Transverse colon (tissue), 4 donors: ENCODE results near the gene IMMP1L. TPM values are rescaled to one million over a fixed set of nuclear protein-coding genes. Genes with fewer than 3 reads are reported as not detected.

Experiments used
- DNase-seq: peaks from one replicate; pipeline ENCODE4 v3.0.0-alpha.2; 2019
- H3K27ac ChIP-seq, 4 donors: fragments of 200-600 bp; sonication (generic); 2 replicates each; pipeline ENCODE4 v1.5.1; 2016 to 2018; ENCODE audit warnings: inconsistent platforms in 4 of 4
- H3K27me3 ChIP-seq: fragments of 200-600 bp; sonication (generic); 2 replicates; pipeline ENCODE4 v1.5.1; 2017; ENCODE audit warnings: inconsistent platforms
- H3K36me3 ChIP-seq, 4 donors: fragments of 200-600 bp; sonication (generic); 2 replicates each; pipeline ENCODE4 v1.5.1; 2017 to 2019; ENCODE audit warnings: inconsistent platforms in 4 of 4
- H3K4me1 ChIP-seq, 4 donors: fragments of 200-600 bp; sonication (generic); 2 replicates each; pipeline ENCODE4 v1.5.1; 2017 to 2020; ENCODE audit warnings: inconsistent platforms in 4 of 4
- H3K4me3 ChIP-seq, 4 donors: fragments of 200-600 bp; sonication (generic); 1 replicate in 1 of 4; 2 replicates in 3 of 4; pipeline versions ENCODE4 v1.5.1 to v1.6.1; 2017 to 2019; ENCODE audit warnings: inconsistent platforms in 4 of 4
- H3K9me3 ChIP-seq, 2 donors: fragments of 200-600 bp; sonication (generic); 2 replicates each; pipeline ENCODE4 v1.5.1; 2017 to 2019; ENCODE audit warnings: inconsistent platforms in 2 of 2
- EP300 ChIP-seq: sonication (generic); formaldehyde crosslinking; IDR thresholded peaks from one replicate; pipeline ENCODE4 v1.6.1; 2017; ENCODE audit warnings: antibody characterized with exemption, low read depth
- POLR2A ChIP-seq: fragments of 450-650 bp; IDR thresholded peaks from one replicate; pipeline ENCODE4 v1.6.1; 2016; ENCODE audit warnings: antibody characterized with exemption, mild to moderate bottlenecking, moderate library complexity
- POLR2AphosphoS5 ChIP-seq, 3 donors: sonication (generic); formaldehyde crosslinking; IDR thresholded peaks; one replicate each; pipeline ENCODE4 v1.6.1; 2016; ENCODE audit warnings: antibody characterized with exemption in 3 of 3
- WGBS, 2 donors: methylation state at CpG; one replicate each; pipeline ENCODE4 v1.1.5; 2018; ENCODE audit warnings: low coverage in 1 of 2; 5-methylcytosine and 5-hydroxymethylcytosine counted together
- in situ Hi-C, 4 donors: fragments of 200-750 bp; cut with MboI; loops; one replicate each; pipeline versions ENCODE4 v1.15.0 to v1.15.1; 2017; ENCODE audit warnings: low sequenced_read_pairs in 3 of 4, low pct_ligation_motif_present in 1 of 4, low pct_unique_long_range_greater_than_20kb in 1 of 4
- intact Hi-C: fragments of 100-400 bp; cut with DNase I; formaldehyde crosslinking; loops from one replicate; pipeline ENCODE4 v1.15.1; 2023; ENCODE audit warnings: low total_unique reads
- total RNA-seq, 4 donors: library from RNA; depleted of rRNA; stranded (reverse); fragments of >200 nt; gene quantifications; one replicate each; pipeline ENCODE4 v1.1.0, GENCODE V29; 2016
- TF ChIP-seq, protein P1 (sequence below), 5 experiments: fragments of 200-600 bp in 3 of 5; fragments of 450-650 bp in 2 of 5; sonication (generic) in 3 of 5; IDR thresholded peaks; 1 replicate in 2 of 5; 2 replicates in 3 of 5; pipeline ENCODE4 v1.5.1; 2016 to 2017; ENCODE audit warnings: antibody characterized with exemption in 5 of 5, inconsistent platforms in 3 of 5, mild to moderate bottlenecking in 2 of 5, moderate library complexity in 1 of 5

Gene IMMP1L
- total RNA-seq, 4 donors from 2014 or later: 0.80 to 46.8 (median 13.8) TPM; not detected in 1

DNA sequence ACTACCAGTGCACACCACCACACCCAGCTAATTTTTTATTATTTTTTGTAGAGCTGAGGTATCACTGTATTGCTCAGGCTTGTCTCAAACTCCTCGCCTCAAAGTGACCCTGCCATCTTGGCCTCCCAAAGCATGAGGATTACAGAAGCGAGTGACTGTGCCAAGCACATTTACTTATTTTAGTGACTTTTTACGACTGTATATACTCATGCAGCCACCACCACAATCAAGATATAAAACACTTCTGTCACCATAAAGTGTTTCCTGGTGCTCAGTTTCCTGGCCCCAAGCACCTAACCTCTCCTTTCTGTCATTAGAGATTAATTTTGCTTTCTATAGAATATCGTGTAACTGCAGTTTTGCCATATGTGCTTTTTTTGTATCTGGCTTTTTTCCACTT lies 26.1 kb upstream of the IMMP1L start:
- Histone ChIP-seq H3K36me3 (peaks cover 0 to 6% (median 1%) of the 10 kb centered on the region in 4 donors), H3K27me3 (no peaks in the 10 kb centered on the region), H3K27ac (no peak overlapping the region), H3K9me3 (no peaks in the 10 kb centered on the region), H3K4me3 (no peak overlapping the region), H3K4me1 (no peaks in the 10 kb centered on the region)
- 56 to 66% methylated on average over 4 of the region's 4 CpGs for WGBS, 2 donors
- intact Hi-C loops (no loop called here), in situ Hi-C loops (no loop called here)
- TF ChIP-seq EP300 (no peak), POLR2AphosphoS5 (IDR thresholded peaks at IDR 0.05) (no peak), POLR2A (no peak)
- no peak for DNase-seq

- DNase-seq: no peak
- Histone ChIP-seq H3K27ac (no peak overlapping the region), H3K4me1 (peaks cover 0 to 7% (median 0%) of the 10 kb centered on the region in 4 donors), H3K9me3 (no peaks in the 10 kb centered on the region), H3K36me3 (no peaks in the 10 kb centered on the region), H3K27me3 (no peaks in the 10 kb centered on the region), H3K4me3 (no peak overlapping the region)
- in situ Hi-C loops (no loop called here), intact Hi-C loops (no loop called here)
- 95 to 100% methylated on average over 1 of the region's 1 CpG for WGBS, 2 donors
- TF ChIP-seq POLR2A (no peak), EP300 (no peak), POLR2AphosphoS5 (IDR thresholded peaks at IDR 0.05) (no peak)
- TF ChIP-seq, protein P1, sequence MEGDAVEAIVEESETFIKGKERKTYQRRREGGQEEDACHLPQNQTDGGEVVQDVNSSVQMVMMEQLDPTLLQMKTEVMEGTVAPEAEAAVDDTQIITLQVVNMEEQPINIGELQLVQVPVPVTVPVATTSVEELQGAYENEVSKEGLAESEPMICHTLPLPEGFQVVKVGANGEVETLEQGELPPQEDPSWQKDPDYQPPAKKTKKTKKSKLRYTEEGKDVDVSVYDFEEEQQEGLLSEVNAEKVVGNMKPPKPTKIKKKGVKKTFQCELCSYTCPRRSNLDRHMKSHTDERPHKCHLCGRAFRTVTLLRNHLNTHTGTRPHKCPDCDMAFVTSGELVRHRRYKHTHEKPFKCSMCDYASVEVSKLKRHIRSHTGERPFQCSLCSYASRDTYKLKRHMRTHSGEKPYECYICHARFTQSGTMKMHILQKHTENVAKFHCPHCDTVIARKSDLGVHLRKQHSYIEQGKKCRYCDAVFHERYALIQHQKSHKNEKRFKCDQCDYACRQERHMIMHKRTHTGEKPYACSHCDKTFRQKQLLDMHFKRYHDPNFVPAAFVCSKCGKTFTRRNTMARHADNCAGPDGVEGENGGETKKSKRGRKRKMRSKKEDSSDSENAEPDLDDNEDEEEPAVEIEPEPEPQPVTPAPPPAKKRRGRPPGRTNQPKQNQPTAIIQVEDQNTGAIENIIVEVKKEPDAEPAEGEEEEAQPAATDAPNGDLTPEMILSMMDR (IDR thresholded peaks at IDR 0.05): no peak
Measured at GRCh38 chr11:31531293-31531692, 21.9 kb upstream of the IMMP1L start.

- no peak for TF ChIP-seq POLR2AphosphoS5 (IDR thresholded peaks at IDR 0.05)
- TF ChIP-seq POLR2A: no peak
- no peak for TF ChIP-seq EP300
- TF ChIP-seq, protein P1 (IDR thresholded peaks at IDR 0.05): no peak
- H3K4me1 ChIP-seq: peaks cover 0 to 7% (median 0%) of the 10 kb centered on the region in 4 donors
- no peaks in the 10 kb centered on the region for H3K36me3 ChIP-seq
- H3K4me3 ChIP-seq: no peak overlapping the region
- H3K27me3 ChIP-seq: no peaks in the 10 kb centered on the region
- in situ Hi-C loops (no loop called here), intact Hi-C loops (no loop called here)
- no peak for DNase-seq
- H3K9me3 ChIP-seq: no peaks in the 10 kb centered on the region
- H3K27ac ChIP-seq: no peak overlapping the region
Measured at GRCh38 chr11:31529701-31530100, 20.3 kb upstream of the IMMP1L start.

- Histone ChIP-seq H3K4me1 (peaks cover 0 to 7% (median 0%) of the 10 kb centered on the region in 4 donors), H3K27ac (no peak overlapping the region), H3K36me3 (peaks cover 0 to 2% (median 0%) of the 10 kb centered on the region in 4 donors), H3K9me3 (no peaks in the 10 kb centered on the region), H3K4me3 (no peak overlapping the region), H3K27me3 (no peaks in the 10 kb centered on the region)
- 57 to 64% methylated on average over 2 of the region's 2 CpGs for WGBS, 2 donors
- TF ChIP-seq POLR2A (no peak), EP300 (no peak), POLR2AphosphoS5 (IDR thresholded peaks at IDR 0.05) (no peak)
- TF ChIP-seq, protein P1 (IDR thresholded peaks at IDR 0.05): no peak
- intact Hi-C loops: no loop called here
- in situ Hi-C loops: no loop called here
- DNase-seq: no peak
Measured at GRCh38 chr11:31529189-31529588, 19.8 kb upstream of the IMMP1L start.

DNA sequence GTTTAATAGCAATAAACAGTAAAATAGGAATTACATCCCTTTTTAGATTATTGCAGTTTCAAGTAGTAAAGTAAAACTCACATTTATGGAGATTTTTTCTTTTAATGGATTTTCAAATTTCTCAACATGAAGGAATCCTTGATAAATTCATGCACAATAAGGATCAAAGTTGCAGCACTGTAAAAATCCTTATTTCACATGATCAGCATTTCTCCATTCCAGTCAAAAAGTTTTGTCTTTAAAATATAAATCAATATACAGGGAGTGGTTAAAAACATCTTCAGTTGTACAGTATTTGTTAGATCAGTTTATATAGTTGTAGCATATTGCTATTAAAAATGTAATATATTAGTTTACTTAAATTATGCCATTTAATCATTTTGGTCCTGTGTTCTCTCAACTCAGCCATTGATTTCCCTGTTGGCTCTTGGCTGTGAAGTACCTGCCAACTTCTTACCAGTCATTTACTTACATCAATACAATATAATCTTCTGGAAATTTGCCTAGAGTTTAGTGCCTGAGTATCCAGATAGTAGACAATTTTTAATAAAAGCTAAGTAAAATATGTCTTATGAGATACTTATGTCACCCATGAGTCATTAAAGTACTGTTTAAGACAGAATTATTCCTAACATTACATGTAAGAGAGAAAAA lies 12.2 kb upstream of the IMMP1L start:
- no peak overlapping the region for H3K4me3 ChIP-seq
- no peaks in the 10 kb centered on the region for H3K4me1 ChIP-seq
- no peaks in the 10 kb centered on the region for H3K9me3 ChIP-seq
- in situ Hi-C loops: no loop called here
- H3K36me3 ChIP-seq: peaks cover 0 to 5% (median 0%) of the 10 kb centered on the region in 4 donors
- no peak for DNase-seq
- TF ChIP-seq POLR2AphosphoS5 (IDR thresholded peaks at IDR 0.05) (no peak), EP300 (no peak), POLR2A (no peak)
- TF ChIP-seq, protein P1 (IDR thresholded peaks at IDR 0.05): no peak
- intact Hi-C loops: no loop called here
- no peak overlapping the region for H3K27ac ChIP-seq
- no peaks in the 10 kb centered on the region for H3K27me3 ChIP-seq
